SK-N-SH (cell line): ENCODE data around the gene NEGR1. TPM values are rescaled to one million over a fixed set of nuclear protein-coding genes. Genes with fewer than 3 reads are reported as not detected.

ENCODE experiments used
- CTCF ChIA-PET: fragments of 300-600, 350-600 bp; formaldehyde crosslinking; extraction: SDS; loops from one replicate; lab custom pipeline; 2021; lab: Yijun Ruan, JAX
- POLR2A ChIA-PET: fragments of 350-600 bp; sonication (Branson Sonifier 250); formaldehyde crosslinking; extraction: SDS; loops from one replicate; lab custom pipeline; 2020; ENCODE audit warnings: antibody characterized with exemption, inconsistent platforms; lab: Yijun Ruan, JAX
- DNase-seq: peaks from one replicate; pipeline ENCODE4 v3.0.0; 2012
- H2AFZ ChIP-seq: fragments of 200-600 bp; sonication (generic); 2 replicates; pipeline ENCODE4 v1.8.1; 2016; ENCODE audit warnings: antibody characterized with exemption, mild to moderate bottlenecking, low read depth
- H3F3A ChIP-seq: fragments of 200-600 bp; sonication (generic); replicated peaks from 2 replicates; pipeline ENCODE3; 2016; ENCODE audit warnings: antibody characterized with exemption, mild to moderate bottlenecking; ENCODE audit not compliant: insufficient read depth
- H3K27ac ChIP-seq, 2 experiments: fragments of 200-500 bp in 1 of 2; fragments of 200-600 bp in 1 of 2; sonication (Bioruptor generic) in 1 of 2; sonication (generic), shearing (Covaris generic) in 1 of 2; 2 replicates each; pipeline versions ENCODE4 v1.5.1 to v1.6.1; 2014 to 2016; ENCODE audit warnings: low read depth in 2 of 2, inconsistent platforms in 1 of 2, low read length in 1 of 2, mild to moderate bottlenecking in 1 of 2, mixed read lengths in 1 of 2
- H3K27me3 ChIP-seq: fragments of 200-600 bp; sonication (generic), shearing (Covaris generic); 2 replicates; pipeline ENCODE4 v1.6.1; 2016; ENCODE audit warnings: mixed run types; ENCODE audit not compliant: insufficient read depth
- H3K36me3 ChIP-seq, 2 experiments: fragments of 200-500 bp in 1 of 2; fragments of 200-600 bp in 1 of 2; sonication (Bioruptor generic) in 1 of 2; sonication (generic) in 1 of 2; replicated peaks in 1 of 2; 2 replicates each; pipeline versions ENCODE3 to v1.5.1; 2014 to 2016; ENCODE audit warnings: low read length in 1 of 2, mild to moderate bottlenecking in 1 of 2; ENCODE audit not compliant: insufficient read depth in 2 of 2, control insufficient read depth in 1 of 2
- H3K4me1 ChIP-seq, 2 experiments: fragments of 200-500 bp in 1 of 2; fragments of 200-600 bp in 1 of 2; sonication (Bioruptor generic) in 1 of 2; sonication (generic), shearing (Covaris generic) in 1 of 2; 2 replicates each; pipeline versions ENCODE4 v1.5.1 to v1.6.1; 2014 to 2016; ENCODE audit warnings: low read depth in 1 of 2, low read length in 1 of 2, mixed run types in 1 of 2; ENCODE audit not compliant: insufficient read depth in 2 of 2, control insufficient read depth in 1 of 2
- H3K4me2 ChIP-seq: fragments of 200-600 bp; sonication (generic), shearing (Covaris generic); 2 replicates; pipeline ENCODE4 v1.6.1; 2017; ENCODE audit warnings: mixed run types
- H3K4me3 ChIP-seq, 2 experiments: fragments of 200-500 bp in 1 of 2; fragments of 200-600 bp in 1 of 2; sonication (Bioruptor generic) in 1 of 2; sonication (generic), shearing (Covaris generic) in 1 of 2; 2 replicates each; pipeline versions ENCODE4 v1.5.1 to v1.8.1; 2014 to 2016; ENCODE audit warnings: low read depth in 2 of 2, inconsistent platforms in 1 of 2, low read length in 1 of 2, mild to moderate bottlenecking in 1 of 2, mixed read lengths in 1 of 2, moderate library complexity in 1 of 2
- H3K79me2 ChIP-seq: fragments of 200-600 bp; sonication (generic); 2 replicates; pipeline ENCODE4 v1.8.1; 2017; ENCODE audit warnings: mild to moderate bottlenecking; ENCODE audit not compliant: insufficient read depth
- H3K9ac ChIP-seq: fragments of 200-600 bp; sonication (generic); 2 replicates; pipeline ENCODE4 v1.6.1; 2017; ENCODE audit warnings: mixed run types
- H3K9me2 ChIP-seq: fragments of 200-600 bp; sonication (generic); 2 replicates; pipeline ENCODE4 v1.6.1; 2017; ENCODE audit warnings: mixed run types
- H3K9me3 ChIP-seq: fragments of 200-600 bp; sonication (generic); 2 replicates; pipeline ENCODE4 v1.6.1; 2017; ENCODE audit warnings: mixed run types, mild to moderate bottlenecking, moderate library complexity
- H4K20me1 ChIP-seq: fragments of 200-600 bp; sonication (generic); 2 replicates; pipeline ENCODE4 v1.6.1; 2017; ENCODE audit warnings: mild to moderate bottlenecking, mixed run types; ENCODE audit not compliant: insufficient read depth
- CHD2 ChIP-seq: fragments of 150-350 bp; IDR thresholded peaks from 2 replicates; pipeline ENCODE4 v1.6.1; 2018; ENCODE audit warnings: low read length; ENCODE audit not compliant: partially characterized antibody
- ELF1 ChIP-seq: IDR thresholded peaks from 2 replicates; pipeline ENCODE4 v1.4.0; 2012
- JUND ChIP-seq: IDR thresholded peaks from 2 replicates; pipeline ENCODE4 v1.4.0; 2012
- MEF2A ChIP-seq: IDR thresholded peaks from 2 replicates; pipeline ENCODE4 v1.4.0; 2012; ENCODE audit warnings: low read depth, borderline replicate concordance
- NFIC ChIP-seq: IDR thresholded peaks from 2 replicates; pipeline ENCODE4 v1.4.0; 2012; ENCODE audit warnings: borderline replicate concordance
- POLR2AphosphoS5 ChIP-seq: IDR thresholded peaks from 2 replicates; pipeline ENCODE4 v1.6.1; 2012; ENCODE audit warnings: low read depth, low read length
- RAD21 ChIP-seq: IDR thresholded peaks from 2 replicates; pipeline ENCODE4 v1.6.1; 2012; ENCODE audit warnings: mild to moderate bottlenecking, low read length
- RCOR1 ChIP-seq: fragments of 150-350 bp; IDR thresholded peaks from 2 replicates; pipeline ENCODE4 v1.6.1; 2017; ENCODE audit warnings: antibody characterized with exemption, low read length
- SMC3 ChIP-seq: IDR thresholded peaks from 2 replicates; pipeline ENCODE4 v1.6.1; 2012; ENCODE audit warnings: low read depth, low read length, improper control_type of control experiment
- TEAD4 ChIP-seq: IDR thresholded peaks from 2 replicates; pipeline ENCODE4 v1.4.0; 2012; ENCODE audit warnings: mild to moderate bottlenecking, borderline replicate concordance; ENCODE audit not compliant: insufficient read depth
- YY1 ChIP-seq: IDR thresholded peaks from 2 replicates; pipeline ENCODE4 v1.4.0; 2012; ENCODE audit warnings: low read depth, mild to moderate bottlenecking
- WGBS: methylation state at CpG from one replicate; pipeline ENCODE4 v1.1.6; 2017; ENCODE audit warnings: low lambda C conversion rate; 5-methylcytosine and 5-hydroxymethylcytosine counted together
- polyA plus RNA-seq, 3 experiments: library from polyadenylated mRNA; depleted of rRNA; stranded (reverse); fragments of >200 nt; gene quantifications; 2 replicates each; pipeline ENCODE4 v1.2.3, GENCODE V29; 2012
- TF ChIP-seq, protein P1 (sequence below): fragments of 200-600 bp; sonication (generic); IDR thresholded peaks from 2 replicates; pipeline ENCODE4 v1.6.1; 2017; ENCODE audit warnings: antibody characterized with exemption, mild to moderate bottlenecking, moderate library complexity
- TF ChIP-seq, protein P2 (sequence below): IDR thresholded peaks from 2 replicates; pipeline ENCODE4 v1.4.0; 2012; ENCODE audit warnings: low read depth
- TF ChIP-seq, protein P3 (sequence below): fragments of 150-350 bp; IDR thresholded peaks from 2 replicates; pipeline ENCODE4 v1.6.1; 2016; ENCODE audit warnings: mild to moderate bottlenecking, low read depth, low read length
- TF ChIP-seq, protein P4 (sequence below): IDR thresholded peaks from 2 replicates; pipeline ENCODE4 v1.4.0; 2012; ENCODE audit warnings: low read depth, borderline replicate concordance

NEGR1 gene
- polyA plus RNA-seq, 1 of the 3 experiments (the other 2 are of a cell fraction), result 0.21 TPM

GRCh38 chr1:72186733-72187307, 95.5 kb downstream of the NEGR1 start:
- no peaks in the 10 kb centered on the region for H3K79me2 ChIP-seq
- TF ChIP-seq ELF1 (no peak), RAD21 (peak; percentile 62), SMC3 (peak; percentile 47)
- TF ChIP-seq, protein P1, sequence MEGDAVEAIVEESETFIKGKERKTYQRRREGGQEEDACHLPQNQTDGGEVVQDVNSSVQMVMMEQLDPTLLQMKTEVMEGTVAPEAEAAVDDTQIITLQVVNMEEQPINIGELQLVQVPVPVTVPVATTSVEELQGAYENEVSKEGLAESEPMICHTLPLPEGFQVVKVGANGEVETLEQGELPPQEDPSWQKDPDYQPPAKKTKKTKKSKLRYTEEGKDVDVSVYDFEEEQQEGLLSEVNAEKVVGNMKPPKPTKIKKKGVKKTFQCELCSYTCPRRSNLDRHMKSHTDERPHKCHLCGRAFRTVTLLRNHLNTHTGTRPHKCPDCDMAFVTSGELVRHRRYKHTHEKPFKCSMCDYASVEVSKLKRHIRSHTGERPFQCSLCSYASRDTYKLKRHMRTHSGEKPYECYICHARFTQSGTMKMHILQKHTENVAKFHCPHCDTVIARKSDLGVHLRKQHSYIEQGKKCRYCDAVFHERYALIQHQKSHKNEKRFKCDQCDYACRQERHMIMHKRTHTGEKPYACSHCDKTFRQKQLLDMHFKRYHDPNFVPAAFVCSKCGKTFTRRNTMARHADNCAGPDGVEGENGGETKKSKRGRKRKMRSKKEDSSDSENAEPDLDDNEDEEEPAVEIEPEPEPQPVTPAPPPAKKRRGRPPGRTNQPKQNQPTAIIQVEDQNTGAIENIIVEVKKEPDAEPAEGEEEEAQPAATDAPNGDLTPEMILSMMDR, result peak; percentile 74
- H3K4me2 ChIP-seq, result no peak overlapping the region
- no peak overlapping the region for H3K9ac ChIP-seq
- no peaks in the 10 kb centered on the region for H3F3A ChIP-seq
- H3K4me1 ChIP-seq, result no peaks in the 10 kb centered on the region
- peak; percentile 5 for DNase-seq
- H2AFZ ChIP-seq, result no peak overlapping the region
- POLR2A ChIA-PET, result no interaction called here
- no peak overlapping the region for H3K4me3 ChIP-seq
- no peaks in the 10 kb centered on the region for H3K27me3 ChIP-seq
- no peaks in the 10 kb centered on the region for H3K9me3 ChIP-seq
- CTCF ChIA-PET, result interaction anchor here (0.7 to 1.5 kb wide), 8 partner anchors 12 to 908 kb away, joined by 3 to 5 read pairs (median 4); no protein-coding TSS in a partner anchor
- H4K20me1 ChIP-seq, result no peaks in the 10 kb centered on the region
- no peaks in the 10 kb centered on the region for H3K36me3 ChIP-seq
- WGBS, result 55% methylated on average over 1 of the region's 1 CpG
- H3K9me2 ChIP-seq, result no peaks in the 10 kb centered on the region
- no peak overlapping the region for H3K27ac ChIP-seq

GRCh38 chr1:72184099-72184701, 98.1 kb downstream of the NEGR1 start:
- ChIA-PET CTCF (interaction anchor here (0.8 to 1.5 kb wide), 4 partner anchors 9 to 1491 kb away, joined by 3 read pairs; no protein-coding TSS in a partner anchor), POLR2A (no interaction called here)
- Histone ChIP-seq H3K27ac (no peak overlapping the region), H3K4me3 (no peak overlapping the region), H4K20me1 (no peaks in the 10 kb centered on the region), H3K9me3 (no peaks in the 10 kb centered on the region), H3K4me1 (no peaks in the 10 kb centered on the region), H2AFZ (no peak overlapping the region), H3K79me2 (no peaks in the 10 kb centered on the region), H3K9ac (no peak overlapping the region), H3K36me3 (no peaks in the 10 kb centered on the region), H3F3A (no peaks in the 10 kb centered on the region), H3K27me3 (no peaks in the 10 kb centered on the region), H3K4me2 (no peak overlapping the region), H3K9me2 (no peaks in the 10 kb centered on the region)
- WGBS, result 73% methylated on average over 3 of the region's 3 CpGs
- TF ChIP-seq, protein P2, sequence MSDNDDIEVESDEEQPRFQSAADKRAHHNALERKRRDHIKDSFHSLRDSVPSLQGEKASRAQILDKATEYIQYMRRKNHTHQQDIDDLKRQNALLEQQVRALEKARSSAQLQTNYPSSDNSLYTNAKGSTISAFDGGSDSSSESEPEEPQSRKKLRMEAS, result no peak
- TF ChIP-seq JUND (no peak), NFIC (no peak), POLR2AphosphoS5 (no peak), ELF1 (no peak), CHD2 (no peak), TEAD4 (no peak), YY1 (no peak), MEF2A (no peak), RCOR1 (no peak)
- TF ChIP-seq, protein P3, sequence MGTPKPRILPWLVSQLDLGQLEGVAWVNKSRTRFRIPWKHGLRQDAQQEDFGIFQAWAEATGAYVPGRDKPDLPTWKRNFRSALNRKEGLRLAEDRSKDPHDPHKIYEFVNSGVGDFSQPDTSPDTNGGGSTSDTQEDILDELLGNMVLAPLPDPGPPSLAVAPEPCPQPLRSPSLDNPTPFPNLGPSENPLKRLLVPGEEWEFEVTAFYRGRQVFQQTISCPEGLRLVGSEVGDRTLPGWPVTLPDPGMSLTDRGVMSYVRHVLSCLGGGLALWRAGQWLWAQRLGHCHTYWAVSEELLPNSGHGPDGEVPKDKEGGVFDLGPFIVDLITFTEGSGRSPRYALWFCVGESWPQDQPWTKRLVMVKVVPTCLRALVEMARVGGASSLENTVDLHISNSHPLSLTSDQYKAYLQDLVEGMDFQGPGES, result no peak
- TF ChIP-seq, protein P4, sequence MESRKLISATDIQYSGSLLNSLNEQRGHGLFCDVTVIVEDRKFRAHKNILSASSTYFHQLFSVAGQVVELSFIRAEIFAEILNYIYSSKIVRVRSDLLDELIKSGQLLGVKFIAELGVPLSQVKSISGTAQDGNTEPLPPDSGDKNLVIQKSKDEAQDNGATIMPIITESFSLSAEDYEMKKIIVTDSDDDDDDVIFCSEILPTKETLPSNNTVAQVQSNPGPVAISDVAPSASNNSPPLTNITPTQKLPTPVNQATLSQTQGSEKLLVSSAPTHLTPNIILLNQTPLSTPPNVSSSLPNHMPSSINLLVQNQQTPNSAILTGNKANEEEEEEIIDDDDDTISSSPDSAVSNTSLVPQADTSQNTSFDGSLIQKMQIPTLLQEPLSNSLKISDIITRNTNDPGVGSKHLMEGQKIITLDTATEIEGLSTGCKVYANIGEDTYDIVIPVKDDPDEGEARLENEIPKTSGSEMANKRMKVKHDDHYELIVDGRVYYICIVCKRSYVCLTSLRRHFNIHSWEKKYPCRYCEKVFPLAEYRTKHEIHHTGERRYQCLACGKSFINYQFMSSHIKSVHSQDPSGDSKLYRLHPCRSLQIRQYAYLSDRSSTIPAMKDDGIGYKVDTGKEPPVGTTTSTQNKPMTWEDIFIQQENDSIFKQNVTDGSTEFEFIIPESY, result no peak
- no peak for DNase-seq
